Measurements from ENCODE around the gene RILP.

The RILP gene

DNA sequence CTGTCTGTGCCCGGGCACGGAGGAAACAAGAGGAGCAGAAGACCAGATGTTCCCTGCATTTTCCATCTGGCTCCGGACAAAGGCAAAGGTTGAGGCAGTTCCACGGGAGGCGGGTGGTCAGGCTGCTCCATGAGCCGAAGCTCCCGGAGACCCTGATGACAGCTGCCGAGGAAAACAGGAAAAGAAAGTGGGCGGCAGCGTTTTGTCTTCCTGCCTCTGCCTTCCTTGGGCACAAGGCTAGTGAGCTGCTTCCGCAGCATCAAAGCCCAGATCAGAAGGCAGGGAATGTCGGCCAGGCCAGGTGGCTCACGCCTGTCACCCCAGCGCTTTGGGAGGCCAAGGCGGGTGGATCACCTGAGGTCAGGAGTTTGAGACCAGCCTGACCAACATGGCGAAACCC is 37.3 kb downstream of the RILP start:
- H3K36me3 ChIP-seq (ENCODE audit: control insufficient read depth, insufficient read depth, low read length), result peaks cover 16% of the 10 kb centered on the region

DNA sequence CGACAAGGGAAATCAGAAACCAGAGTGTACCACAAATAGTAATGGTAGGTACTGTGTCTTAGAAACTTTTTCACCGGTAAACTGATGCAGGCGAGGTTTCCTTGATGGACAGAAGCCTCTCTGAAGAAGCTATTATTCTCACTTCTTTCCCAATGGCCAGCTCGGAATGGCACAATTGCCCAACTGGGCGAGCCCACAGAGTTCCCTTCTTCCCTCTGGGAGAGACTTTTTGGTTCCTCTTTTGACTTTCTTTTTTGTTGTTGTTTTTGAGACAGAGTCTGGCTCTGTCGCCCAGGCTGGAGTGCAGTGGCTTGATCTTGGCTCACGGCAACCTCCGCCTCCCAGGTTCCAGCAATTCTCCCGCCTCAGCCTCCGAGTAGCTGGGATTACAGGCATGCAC is 38.0 kb downstream of the RILP start:
- H3K36me3 ChIP-seq (ENCODE audit: control insufficient read depth, insufficient read depth, low read length), result peaks cover 13% of the 10 kb centered on the region
- H3K4me3 ChIP-seq (replicated peaks; ENCODE audit: low read depth, low read length), result no peak overlapping the region
- no peaks in the 10 kb centered on the region for H3K27me3 ChIP-seq (replicated peaks; ENCODE audit: control insufficient read depth, insufficient read depth, low read length)
- no peak for DNase-seq (ENCODE audit: extremely low read depth, insufficient read length)
- TF ChIP-seq, protein P1, sequence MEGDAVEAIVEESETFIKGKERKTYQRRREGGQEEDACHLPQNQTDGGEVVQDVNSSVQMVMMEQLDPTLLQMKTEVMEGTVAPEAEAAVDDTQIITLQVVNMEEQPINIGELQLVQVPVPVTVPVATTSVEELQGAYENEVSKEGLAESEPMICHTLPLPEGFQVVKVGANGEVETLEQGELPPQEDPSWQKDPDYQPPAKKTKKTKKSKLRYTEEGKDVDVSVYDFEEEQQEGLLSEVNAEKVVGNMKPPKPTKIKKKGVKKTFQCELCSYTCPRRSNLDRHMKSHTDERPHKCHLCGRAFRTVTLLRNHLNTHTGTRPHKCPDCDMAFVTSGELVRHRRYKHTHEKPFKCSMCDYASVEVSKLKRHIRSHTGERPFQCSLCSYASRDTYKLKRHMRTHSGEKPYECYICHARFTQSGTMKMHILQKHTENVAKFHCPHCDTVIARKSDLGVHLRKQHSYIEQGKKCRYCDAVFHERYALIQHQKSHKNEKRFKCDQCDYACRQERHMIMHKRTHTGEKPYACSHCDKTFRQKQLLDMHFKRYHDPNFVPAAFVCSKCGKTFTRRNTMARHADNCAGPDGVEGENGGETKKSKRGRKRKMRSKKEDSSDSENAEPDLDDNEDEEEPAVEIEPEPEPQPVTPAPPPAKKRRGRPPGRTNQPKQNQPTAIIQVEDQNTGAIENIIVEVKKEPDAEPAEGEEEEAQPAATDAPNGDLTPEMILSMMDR (IDR thresholded peaks at IDR 0.05; ENCODE audit: insufficient read depth, low read length, poor library complexity, severe bottlenecking), result no peak

More for the DNA sequence above, 37.3 kb downstream of the RILP start:
- no peaks in the 10 kb centered on the region for H3K27me3 ChIP-seq (replicated peaks; ENCODE audit: control insufficient read depth, insufficient read depth, low read length)
- H3K4me3 ChIP-seq (replicated peaks; ENCODE audit: low read depth, low read length), result no peak overlapping the region
- TF ChIP-seq, protein P1 (IDR thresholded peaks at IDR 0.05; ENCODE audit: insufficient read depth, low read length, poor library complexity, severe bottlenecking), result no peak
- DNase-seq (ENCODE audit: extremely low read depth, insufficient read length), result no peak

DNA sequence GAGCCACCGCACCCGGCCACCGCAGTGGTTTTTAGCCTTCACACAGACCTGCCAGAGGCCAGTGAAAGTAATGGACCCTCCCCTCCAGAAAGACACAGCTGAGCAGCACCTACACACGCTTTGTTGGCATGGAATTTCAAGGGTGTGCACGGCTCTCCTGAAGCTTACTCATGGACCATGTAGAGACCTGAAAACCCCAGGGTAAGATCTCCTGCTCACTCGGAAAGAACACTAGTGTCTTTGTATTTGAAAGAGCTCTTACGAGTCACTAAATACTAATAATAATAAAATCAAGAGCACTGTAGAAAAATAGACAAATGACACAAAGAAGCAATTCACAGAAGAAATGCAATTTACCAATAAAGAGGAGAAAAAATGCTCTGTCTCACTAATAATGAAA is 41.0 kb downstream of the RILP start:
- Histone ChIP-seq H3K36me3 (ENCODE audit: control insufficient read depth, insufficient read depth, low read length) (peaks cover 8% of the 10 kb centered on the region), H3K27me3 (replicated peaks; ENCODE audit: control insufficient read depth, insufficient read depth, low read length) (no peaks in the 10 kb centered on the region), H3K4me3 (replicated peaks; ENCODE audit: low read depth, low read length) (no peak overlapping the region)
- TF ChIP-seq, protein P1 (IDR thresholded peaks at IDR 0.05; ENCODE audit: insufficient read depth, low read length, poor library complexity, severe bottlenecking), result no peak
- no peak for DNase-seq (ENCODE audit: extremely low read depth, insufficient read length)

DNA sequence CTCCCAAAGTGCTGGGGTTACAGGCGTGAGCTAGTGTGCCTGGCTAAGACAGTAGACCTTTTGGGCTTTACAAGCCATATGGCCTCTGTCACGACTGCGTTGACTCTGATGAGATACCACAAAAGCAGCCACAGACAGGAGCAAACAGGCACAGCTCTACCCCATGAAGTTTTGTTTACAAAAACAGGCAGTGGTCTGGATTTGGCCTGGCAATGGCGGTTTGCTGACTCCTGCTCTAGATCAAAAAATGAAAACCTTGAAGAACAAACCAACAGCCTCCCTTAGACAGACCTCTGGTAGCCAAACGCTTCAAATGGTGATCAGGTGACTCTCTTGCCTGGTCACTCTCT is 41.7 kb downstream of the RILP start:
- no peaks in the 10 kb centered on the region for H3K27me3 ChIP-seq (replicated peaks; ENCODE audit: control insufficient read depth, insufficient read depth, low read length)
- H3K4me3 ChIP-seq (replicated peaks; ENCODE audit: low read depth, low read length), result no peak overlapping the region
- peaks cover 7% of the 10 kb centered on the region for H3K36me3 ChIP-seq (ENCODE audit: control insufficient read depth, insufficient read depth, low read length)
- no peak for DNase-seq (ENCODE audit: extremely low read depth, insufficient read length)
- TF ChIP-seq, protein P1 (IDR thresholded peaks at IDR 0.05; ENCODE audit: insufficient read depth, low read length, poor library complexity, severe bottlenecking), result no peak

DNA sequence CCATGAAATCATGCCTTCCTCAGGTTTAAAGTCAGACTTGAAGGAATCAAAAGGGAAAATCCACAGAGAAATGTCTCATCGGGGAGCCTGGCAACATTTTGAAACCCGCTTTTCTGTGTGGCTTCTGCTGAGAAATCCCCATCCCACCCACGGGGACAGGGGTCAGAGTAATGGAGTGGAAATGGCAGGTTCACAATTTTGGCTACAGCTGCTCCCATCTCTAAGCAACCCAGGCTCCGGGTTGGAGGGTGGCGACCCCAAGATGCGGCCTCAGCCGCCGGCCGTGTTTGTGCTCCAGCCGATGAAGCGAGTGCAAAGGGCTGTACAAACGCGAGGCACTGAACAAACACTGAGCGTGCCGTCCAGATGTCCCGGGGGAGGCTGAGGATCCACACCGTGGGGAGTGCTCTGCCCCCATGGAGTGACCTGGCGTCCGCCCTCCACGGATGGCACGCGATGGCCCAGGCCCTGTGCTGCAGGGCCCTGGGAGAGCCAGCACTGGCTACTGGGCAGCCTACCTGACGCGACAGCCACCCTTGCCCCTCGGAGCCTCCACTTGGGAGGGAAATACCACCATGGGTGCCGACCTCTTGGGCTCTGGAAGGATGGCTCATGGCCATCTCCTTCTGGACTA is 43.2 kb downstream of the RILP start:
- Histone ChIP-seq H3K36me3 (ENCODE audit: control insufficient read depth, insufficient read depth, low read length) (peaks cover 11% of the 10 kb centered on the region), H3K4me3 (replicated peaks; ENCODE audit: low read depth, low read length) (peak overlapping the region; percentile 45), H3K27me3 (replicated peaks; ENCODE audit: control insufficient read depth, insufficient read depth, low read length) (no peaks in the 10 kb centered on the region)
- peak; percentile 71 for DNase-seq (ENCODE audit: extremely low read depth, insufficient read length)
- TF ChIP-seq, protein P1 (IDR thresholded peaks at IDR 0.05; ENCODE audit: insufficient read depth, low read length, poor library complexity, severe bottlenecking), result no peak
